Measurements from ENCODE around the gene EGR1. TPM values are rescaled to one million over a fixed set of nuclear protein-coding genes. Genes with fewer than 3 reads are reported as not detected.

EGR1 gene
- total RNA-seq: 53.4 and 54.6 TPM in 2 replicates

- H3K36me3 Mint-ChIP-seq (ENCODE audit: low read depth): peaks cover 28% of the 10 kb centered on the region
- peak within 1 kb of the TSS; percentile 93 for H3K27ac Mint-ChIP-seq
- peak within 1 kb of the TSS; percentile 90 for H3K4me3 Mint-ChIP-seq
- no peaks in the 10 kb centered on the region for H3K9me3 Mint-ChIP-seq
- peaks cover 36% of the 10 kb centered on the region for H3K4me1 Mint-ChIP-seq
- intact Hi-C loops (cut with micrococcal nuclease): loop anchor here (1.0 to 10.0 kb wide), 8 partner anchors 27 to 927 kb away; partner anchors contain the start of genes BRD8, ETF1, HNRNPA0 and HSPA9
- peak; percentile 98 for DNase-seq
- H3K27me3 Mint-ChIP-seq: peaks cover 6% of the 10 kb centered on the region
These were observed at the start of gene EGR1 for GRCh38 chr5:138465261-138466124. TSS of gene EGR1 (plus strand) at chr5:138465479. CDS start at chr5:138465762, 283 bp downstream.

- no peak for DNase-seq
- Mint-ChIP-seq H3K4me3 (no peak overlapping the region), H3K27ac (no peak overlapping the region), H3K36me3 (ENCODE audit: low read depth) (peaks cover 57% of the 10 kb centered on the region), H3K27me3 (no peaks in the 10 kb centered on the region), H3K4me1 (peaks cover 2% of the 10 kb centered on the region), H3K9me3 (no peaks in the 10 kb centered on the region)
- intact Hi-C loops (cut with micrococcal nuclease): no loop called here
These were observed 46.8 kb upstream of the EGR1 start for GRCh38 chr5:138418444-138418843.

DNA sequence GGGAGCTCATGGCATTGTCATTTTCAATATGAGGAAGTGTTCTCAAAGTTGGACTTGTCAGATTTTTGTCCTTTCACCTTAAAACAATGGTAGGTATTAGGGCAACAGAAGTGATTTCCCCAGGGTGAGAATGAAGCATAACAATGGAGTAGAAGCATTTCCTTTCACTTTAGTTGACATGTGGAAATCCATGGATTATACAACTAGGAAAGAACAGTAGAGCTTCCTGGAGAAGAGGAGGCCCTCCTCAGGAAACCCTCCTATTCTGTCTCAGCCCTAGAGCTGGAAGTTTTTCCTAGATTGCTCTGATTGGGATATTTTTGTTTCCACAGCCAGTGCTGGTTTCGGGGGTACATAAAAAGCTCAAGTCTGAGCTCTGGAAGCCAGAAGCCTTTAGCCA is 40.2 kb upstream of the EGR1 start:
- no peak overlapping the region for H3K27ac Mint-ChIP-seq
- no peaks in the 10 kb centered on the region for H3K4me1 Mint-ChIP-seq
- H3K27me3 Mint-ChIP-seq: no peaks in the 10 kb centered on the region
- no peaks in the 10 kb centered on the region for H3K9me3 Mint-ChIP-seq
- H3K4me3 Mint-ChIP-seq: no peak overlapping the region
- peaks cover 61% of the 10 kb centered on the region for H3K36me3 Mint-ChIP-seq (ENCODE audit: low read depth)
- DNase-seq: no peak
- intact Hi-C loops (cut with micrococcal nuclease): no loop called here

GRCh38 chr5:138435943-138436342 is 29.3 kb upstream of the EGR1 start:
- Mint-ChIP-seq H3K36me3 (ENCODE audit: low read depth) (peaks cover 39% of the 10 kb centered on the region), H3K9me3 (no peaks in the 10 kb centered on the region), H3K27me3 (peaks cover 3% of the 10 kb centered on the region), H3K4me3 (no peak overlapping the region), H3K27ac (no peak overlapping the region), H3K4me1 (peaks cover 12% of the 10 kb centered on the region)
- intact Hi-C loops (cut with micrococcal nuclease): no loop called here
- no peak for DNase-seq

GRCh38 chr5:138438003-138438723 is 27.1 kb upstream of the EGR1 start:
- H3K27ac Mint-ChIP-seq: peak overlapping the region; percentile 76

DNA sequence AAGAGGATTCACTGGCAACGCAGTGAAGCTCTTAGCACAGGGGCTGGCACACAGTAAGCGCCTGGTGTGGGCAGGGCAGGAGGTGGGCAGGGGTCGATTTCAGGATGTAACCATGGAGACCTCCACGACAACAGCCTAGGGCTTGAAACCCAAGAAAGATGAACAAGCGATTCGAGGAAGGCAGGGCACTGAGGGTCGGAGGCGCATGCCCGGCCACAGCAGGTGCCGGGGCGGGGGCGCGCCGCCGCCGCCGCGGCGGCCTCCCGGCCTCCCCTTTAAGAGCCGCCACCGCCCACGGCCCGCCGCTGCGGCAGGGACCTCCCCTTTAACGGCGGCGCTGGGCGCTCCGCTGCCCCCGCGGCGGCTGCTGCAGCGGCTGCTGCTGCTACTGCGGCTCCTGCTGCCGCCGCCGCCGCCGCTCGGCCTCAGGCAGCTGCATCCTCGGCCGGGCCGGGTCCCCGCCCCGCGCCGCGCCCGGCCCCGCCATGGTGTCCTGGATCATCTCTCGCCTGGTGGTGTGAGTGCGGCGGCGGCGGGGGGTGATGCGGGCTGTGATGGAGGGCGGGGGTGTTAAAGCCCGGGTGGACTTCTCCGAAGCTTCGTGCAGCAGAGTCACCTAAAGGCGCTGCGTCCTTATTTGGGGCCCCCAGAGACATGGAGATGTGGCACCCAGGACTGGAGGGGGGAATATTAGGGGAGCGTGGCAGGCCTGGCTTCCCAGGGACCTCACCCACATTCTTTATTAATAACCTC is 26.4 kb upstream of the EGR1 start, which contains the start of gene REEP2:
Gene REEP2, plus strand, starts transcription at position 334 of the 753 bp plus-strand sequence. Its CDS starts 152 bp downstream, at position 486.
- DNase-seq: peak; percentile 90
- Mint-ChIP-seq H3K9me3 (no peaks in the 10 kb centered on the region), H3K4me1 (peaks cover 12% of the 10 kb centered on the region), H3K27me3 (peaks cover 3% of the 10 kb centered on the region), H3K36me3 (ENCODE audit: low read depth) (peaks cover 25% of the 10 kb centered on the region), H3K4me3 (peak within 1 kb of the TSS; percentile 81), H3K27ac (peak within 1 kb of the TSS; percentile 76)
- intact Hi-C loops (cut with micrococcal nuclease): loop anchor here (1.0 kb wide), 2 partner anchors 20 to 104 kb away; partner anchors contain the start of gene ETF1

More at GRCh38 chr5:138438003-138438723, 27.1 kb upstream of the EGR1 start:
- Mint-ChIP-seq H3K9me3 (no peaks in the 10 kb centered on the region), H3K4me3 (peak overlapping the region; percentile 81), H3K27me3 (peaks cover 3% of the 10 kb centered on the region), H3K4me1 (peaks cover 12% of the 10 kb centered on the region), H3K36me3 (ENCODE audit: low read depth) (peaks cover 25% of the 10 kb centered on the region)
- intact Hi-C loops (cut with micrococcal nuclease): no loop called here
- DNase-seq: no peak

- Mint-ChIP-seq H3K4me3 (peak overlapping the region; percentile 81), H3K27ac (no peak overlapping the region), H3K36me3 (ENCODE audit: low read depth) (peaks cover 22% of the 10 kb centered on the region), H3K9me3 (no peaks in the 10 kb centered on the region), H3K4me1 (peaks cover 12% of the 10 kb centered on the region), H3K27me3 (peaks cover 3% of the 10 kb centered on the region)
- DNase-seq: no peak
- intact Hi-C loops (cut with micrococcal nuclease): loop anchor here (1.0 kb wide), 2 partner anchors 20 to 104 kb away; partner anchors contain the start of gene ETF1
These were observed 25.7 kb upstream of the EGR1 start for GRCh38 chr5:138439477-138440158.

DNA sequence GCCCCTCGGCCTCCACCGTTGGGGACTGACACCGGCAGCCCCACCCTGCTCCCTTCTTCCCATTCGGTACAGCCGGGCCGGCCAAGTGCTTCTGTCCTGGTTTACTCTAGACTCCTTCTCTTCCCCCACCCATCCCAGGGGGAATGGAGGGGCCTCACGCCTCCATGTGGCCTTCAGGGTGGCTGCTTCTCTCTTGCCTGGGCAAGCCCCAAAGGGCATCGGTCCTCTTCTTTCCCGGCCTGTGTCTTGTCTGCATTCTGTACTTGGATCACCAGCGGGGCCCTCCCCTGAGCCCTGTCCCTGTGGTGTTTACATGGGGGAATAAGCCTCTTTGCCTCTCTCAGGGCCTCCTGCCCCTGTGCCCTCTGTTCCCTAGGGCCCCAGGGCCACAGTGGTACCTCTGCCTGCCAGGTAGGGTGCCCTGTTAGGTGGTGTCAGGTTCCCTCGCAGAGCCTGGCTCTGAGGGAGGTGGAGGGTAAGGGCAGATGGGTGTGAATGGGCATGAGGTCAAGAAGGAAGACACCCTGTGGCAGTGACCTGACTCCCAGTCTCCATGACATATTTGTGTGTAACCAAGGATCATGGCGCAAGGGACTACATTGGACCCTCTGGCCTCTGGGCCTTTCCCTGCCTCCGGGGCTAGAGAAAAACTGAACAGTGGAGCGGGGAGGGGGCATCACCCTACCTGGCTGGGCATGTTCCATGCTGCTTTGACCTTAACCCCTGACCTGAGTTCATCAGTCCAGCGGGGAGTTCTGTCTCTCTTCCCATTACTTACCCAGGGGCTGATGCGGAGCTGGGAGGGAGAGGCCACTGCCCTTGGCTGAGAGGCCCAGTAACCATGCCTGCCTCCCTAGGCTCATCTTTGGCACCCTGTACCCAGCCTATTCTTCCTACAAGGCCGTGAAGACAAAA is 24.9 kb upstream of the EGR1 start:
- H3K36me3 Mint-ChIP-seq (ENCODE audit: low read depth): peaks cover 14% of the 10 kb centered on the region
- H3K4me3 Mint-ChIP-seq: peak overlapping the region; percentile 81
- peaks cover 12% of the 10 kb centered on the region for H3K4me1 Mint-ChIP-seq
- intact Hi-C loops (cut with micrococcal nuclease): no loop called here
- no peaks in the 10 kb centered on the region for H3K9me3 Mint-ChIP-seq
- H3K27ac Mint-ChIP-seq: no peak overlapping the region
- H3K27me3 Mint-ChIP-seq: peaks cover 3% of the 10 kb centered on the region
- no peak for DNase-seq

DNA sequence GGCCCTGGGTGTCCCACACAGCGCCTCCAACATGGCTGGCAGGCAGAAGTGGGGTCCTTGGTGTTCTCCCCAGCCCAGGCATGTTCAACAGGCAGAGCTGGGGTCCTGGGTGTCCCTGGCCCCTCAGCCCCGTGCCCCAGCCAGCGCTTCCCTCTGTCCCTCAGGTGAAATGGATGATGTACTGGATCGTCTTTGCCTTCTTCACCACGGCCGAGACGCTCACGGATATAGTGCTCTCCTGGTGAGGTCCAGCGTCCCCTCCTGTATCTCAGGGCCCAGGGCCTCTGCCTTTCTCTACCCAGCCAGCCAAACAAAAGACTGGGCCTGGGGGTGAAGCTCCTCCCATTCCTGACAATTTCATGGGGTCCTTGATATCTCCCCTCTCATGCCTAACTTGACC is 24.1 kb upstream of the EGR1 start:
- no peak for DNase-seq
- intact Hi-C loops (cut with micrococcal nuclease): no loop called here
- peaks cover 12% of the 10 kb centered on the region for H3K4me1 Mint-ChIP-seq
- H3K4me3 Mint-ChIP-seq: no peak overlapping the region
- H3K36me3 Mint-ChIP-seq (ENCODE audit: low read depth): peaks cover 8% of the 10 kb centered on the region
- peaks cover 3% of the 10 kb centered on the region for H3K27me3 Mint-ChIP-seq
- H3K9me3 Mint-ChIP-seq: no peaks in the 10 kb centered on the region
- no peak overlapping the region for H3K27ac Mint-ChIP-seq

DNA sequence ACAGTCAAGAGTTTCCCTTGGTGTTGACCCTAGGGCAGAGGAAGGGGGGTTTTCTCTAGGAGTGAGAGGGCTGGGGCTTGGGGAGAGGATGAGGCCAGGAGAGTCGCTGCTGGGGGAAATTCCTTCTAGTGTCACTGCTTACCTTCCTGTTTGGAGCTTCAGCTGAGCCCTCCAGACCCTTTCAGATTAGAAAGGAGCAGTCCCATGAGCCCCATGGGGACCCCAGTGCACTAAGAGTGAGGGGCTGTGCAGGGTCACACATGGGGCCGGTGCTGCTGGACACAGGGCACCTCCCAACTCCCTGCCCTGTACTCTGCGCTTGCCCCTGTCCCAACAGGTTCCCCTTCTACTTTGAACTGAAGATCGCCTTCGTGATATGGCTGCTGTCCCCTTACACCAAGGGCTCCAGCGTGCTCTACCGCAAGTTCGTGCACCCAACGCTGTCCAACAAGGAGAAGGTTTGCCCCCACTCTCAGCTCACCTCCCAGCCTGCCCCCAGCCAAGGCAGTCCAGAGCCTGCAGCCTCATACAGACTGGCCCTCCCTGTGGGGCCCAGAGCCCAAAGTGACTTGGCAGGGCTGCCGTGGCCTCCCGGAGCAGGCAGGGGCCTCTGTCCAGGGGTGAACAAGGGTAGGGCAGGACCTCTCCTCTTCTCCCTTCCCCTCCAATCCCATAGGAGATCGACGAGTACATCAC is 21.1 kb upstream of the EGR1 start:
- Mint-ChIP-seq H3K9me3 (no peaks in the 10 kb centered on the region), H3K27ac (no peak overlapping the region), H3K27me3 (peaks cover 3% of the 10 kb centered on the region), H3K4me1 (peaks cover 6% of the 10 kb centered on the region), H3K4me3 (no peak overlapping the region), H3K36me3 (ENCODE audit: low read depth) (no peaks in the 10 kb centered on the region)
- no peak for DNase-seq
- intact Hi-C loops (cut with micrococcal nuclease): no loop called here

- no peak for DNase-seq
- Mint-ChIP-seq H3K27ac (no peak overlapping the region), H3K4me3 (no peak overlapping the region), H3K27me3 (no peaks in the 10 kb centered on the region), H3K4me1 (peaks cover 5% of the 10 kb centered on the region), H3K36me3 (ENCODE audit: low read depth) (no peaks in the 10 kb centered on the region), H3K9me3 (no peaks in the 10 kb centered on the region)
- intact Hi-C loops (cut with micrococcal nuclease): no loop called here
These were observed 20.3 kb upstream of the EGR1 start for GRCh38 chr5:138444774-138445546.
